ENCODE measurements around the gene AHI1.

GRCh38 chr6:135328136-135328535, 169.4 kb downstream of the AHI1 start:
- TF ChIP-seq CTCF (IDR thresholded peaks at IDR 0.05): no peak
- TF ChIP-seq USF1 (IDR thresholded peaks at IDR 0.05; ENCODE audit: borderline replicate concordance, low read depth): no peak
- TF ChIP-seq REST (IDR thresholded peaks at IDR 0.05; ENCODE audit: low read depth, low read length): no peak
- TF ChIP-seq ELF1 (IDR thresholded peaks at IDR 0.05): no peak
- no peak for TF ChIP-seq EZH2phosphoT487 (IDR thresholded peaks at IDR 0.05; ENCODE audit: borderline replicate concordance, low read depth)
- TF ChIP-seq NRF1 (IDR thresholded peaks at IDR 0.05; ENCODE audit: low read depth, low read length): no peak
- no peak for TF ChIP-seq POLR2AphosphoS5 (IDR thresholded peaks at IDR 0.05; ENCODE audit: low read depth, low read length)
- TF ChIP-seq TAF1 (IDR thresholded peaks at IDR 0.05; ENCODE audit: borderline replicate concordance, low read depth, low read length): no peak
- no peak for TF ChIP-seq YY1 (IDR thresholded peaks at IDR 0.05; ENCODE audit: low read depth)
- TF ChIP-seq RXRA (IDR thresholded peaks at IDR 0.05; ENCODE audit: borderline replicate concordance, low read depth): no peak
- no peak for TF ChIP-seq TCF12 (IDR thresholded peaks at IDR 0.05)
- no peak for TF ChIP-seq CHD2 (IDR thresholded peaks at IDR 0.05; ENCODE audit: low read length, partially characterized antibody)
